GM10248 (cell line): Measurements from ENCODE around the gene ANKK1.

ENCODE experiments used
- CTCF ChIA-PET: fragments of 300-600 bp; sonication (Branson Sonifier 250); formaldehyde crosslinking; extraction: SDS; loops from one replicate; lab custom pipeline; 2021; ENCODE audit warnings: antibody characterized with exemption; lab: Yijun Ruan, JAX
- POLR2A ChIA-PET: fragments of 350-650 bp; sonication (Branson Sonifier 250); formaldehyde crosslinking; extraction: SDS; loops from one replicate; lab custom pipeline; 2020; ENCODE audit warnings: antibody characterized with exemption; lab: Yijun Ruan, JAX
- DNase-seq: peaks from one replicate; pipeline ENCODE4 v3.0.0; 2012; ENCODE audit errors: extremely low spot score
- TF ChIP-seq, protein P1 (sequence below): IDR thresholded peaks from 2 replicates; pipeline ENCODE4 v1.5.1; 2012; ENCODE audit warnings: mild to moderate bottlenecking, low read depth; ENCODE audit errors: extremely low read depth, missing control alignments, control extremely low read depth

Gene ANKK1

DNA sequence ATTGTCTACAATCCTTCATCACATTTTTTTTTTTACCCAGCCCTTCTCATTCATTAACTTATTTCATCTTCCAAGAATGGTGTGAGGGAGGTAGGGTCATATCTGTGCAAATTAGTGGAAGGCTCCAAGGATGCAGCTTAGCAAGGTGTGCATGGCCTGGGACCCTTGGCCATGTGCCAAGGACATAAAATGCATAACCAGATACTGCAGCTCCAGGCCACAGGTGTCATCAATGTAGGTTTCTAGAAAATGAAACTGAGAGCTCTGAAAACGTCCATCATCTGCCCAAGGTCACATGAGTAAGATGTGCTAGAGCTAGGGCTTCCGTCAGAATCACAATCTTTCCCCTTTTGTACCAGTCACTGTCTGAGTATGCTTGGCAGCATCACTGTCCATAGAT, 29.8 kb downstream of the ANKK1 start:
- POLR2A ChIA-PET: no interaction called here
- CTCF ChIA-PET: interaction anchor here (1.0 to 1.8 kb wide), 3 partner anchors 16 to 413 kb away, joined by 3 to 4 read pairs (median 3); no protein-coding TSS in a partner anchor
- TF ChIP-seq, protein P1, sequence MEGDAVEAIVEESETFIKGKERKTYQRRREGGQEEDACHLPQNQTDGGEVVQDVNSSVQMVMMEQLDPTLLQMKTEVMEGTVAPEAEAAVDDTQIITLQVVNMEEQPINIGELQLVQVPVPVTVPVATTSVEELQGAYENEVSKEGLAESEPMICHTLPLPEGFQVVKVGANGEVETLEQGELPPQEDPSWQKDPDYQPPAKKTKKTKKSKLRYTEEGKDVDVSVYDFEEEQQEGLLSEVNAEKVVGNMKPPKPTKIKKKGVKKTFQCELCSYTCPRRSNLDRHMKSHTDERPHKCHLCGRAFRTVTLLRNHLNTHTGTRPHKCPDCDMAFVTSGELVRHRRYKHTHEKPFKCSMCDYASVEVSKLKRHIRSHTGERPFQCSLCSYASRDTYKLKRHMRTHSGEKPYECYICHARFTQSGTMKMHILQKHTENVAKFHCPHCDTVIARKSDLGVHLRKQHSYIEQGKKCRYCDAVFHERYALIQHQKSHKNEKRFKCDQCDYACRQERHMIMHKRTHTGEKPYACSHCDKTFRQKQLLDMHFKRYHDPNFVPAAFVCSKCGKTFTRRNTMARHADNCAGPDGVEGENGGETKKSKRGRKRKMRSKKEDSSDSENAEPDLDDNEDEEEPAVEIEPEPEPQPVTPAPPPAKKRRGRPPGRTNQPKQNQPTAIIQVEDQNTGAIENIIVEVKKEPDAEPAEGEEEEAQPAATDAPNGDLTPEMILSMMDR: no peak
- DNase-seq: no peak

DNA sequence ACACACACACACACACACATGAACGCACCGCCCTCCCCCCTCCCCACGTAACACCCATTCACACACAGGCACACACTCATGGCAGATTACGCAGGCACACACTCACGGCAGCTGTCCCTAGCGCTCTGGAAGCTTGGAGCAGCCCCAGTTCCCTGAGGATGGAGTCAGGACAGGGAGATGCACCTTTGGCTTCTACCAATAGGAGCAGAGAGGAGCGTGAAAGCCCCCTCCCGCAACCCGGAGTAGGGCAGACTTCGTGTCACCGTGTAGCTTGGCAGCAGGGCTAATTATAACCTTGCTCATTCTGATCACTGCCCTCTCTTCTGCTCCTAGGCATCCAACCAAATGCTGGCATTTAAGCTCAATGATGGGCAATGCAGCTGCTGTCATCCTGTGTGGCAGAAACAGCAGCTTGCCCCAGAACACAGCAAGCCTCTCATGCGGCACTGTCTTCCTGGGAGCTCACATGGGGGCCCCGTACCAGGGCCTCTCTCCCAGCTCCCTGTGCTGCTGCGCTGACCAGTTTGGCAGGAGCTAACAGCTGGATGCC, 31.9 kb downstream of the ANKK1 start:
- no peak for DNase-seq
- TF ChIP-seq, protein P1: no peak
- CTCF ChIA-PET: no interaction called here
- POLR2A ChIA-PET: no interaction called here

DNA sequence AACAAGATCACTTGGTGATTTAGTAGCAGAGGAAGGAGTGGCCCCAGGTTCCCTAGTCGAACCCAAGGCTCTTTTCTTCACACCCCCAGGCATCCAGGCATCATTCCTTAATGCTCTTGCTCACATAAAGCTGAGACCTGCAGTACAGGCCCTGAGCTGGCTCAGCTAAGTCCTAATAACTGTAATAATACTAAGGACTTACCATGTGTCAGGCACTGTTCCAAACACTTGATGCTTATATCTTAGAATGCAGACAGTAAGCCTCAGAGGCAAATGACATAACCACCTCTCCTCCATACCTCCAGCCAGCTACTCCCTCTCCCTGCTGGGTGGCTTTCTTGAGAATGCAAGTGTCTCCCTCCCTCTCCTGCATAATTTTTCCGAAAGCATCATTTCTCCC, 33.2 kb downstream of the ANKK1 start:
- ChIA-PET CTCF (interaction anchor here (1.6 kb wide), 1 partner anchor 123 kb away, joined by 3 read pairs; no protein-coding TSS in a partner anchor), POLR2A (no interaction called here)
- TF ChIP-seq, protein P1: no peak
- DNase-seq: no peak

DNA sequence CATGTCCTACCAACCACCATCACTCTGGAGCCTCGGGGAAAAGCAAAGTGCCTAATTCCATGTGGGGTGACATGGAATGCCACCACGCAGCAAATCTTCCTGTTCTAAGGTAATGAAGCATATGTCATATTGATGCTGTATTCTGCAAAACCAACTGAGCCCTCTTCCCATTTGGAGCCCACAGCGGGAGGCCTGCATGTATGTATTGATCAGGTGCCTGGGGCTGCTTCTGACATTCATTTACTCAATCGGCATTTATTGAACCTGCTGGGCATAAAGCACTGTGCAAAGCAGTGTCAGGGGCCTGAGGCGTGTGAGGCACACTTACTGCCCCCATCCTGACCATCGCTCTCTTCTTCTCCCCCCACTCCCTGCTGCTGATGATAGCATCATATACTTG, 39.1 kb downstream of the ANKK1 start:
- TF ChIP-seq, protein P1: no peak
- ChIA-PET POLR2A (no interaction called here), CTCF (interaction anchor here (1.0 kb wide), 1 partner anchor 120 kb away, joined by 3 read pairs; no protein-coding TSS in a partner anchor)
- DNase-seq: no peak

DNA sequence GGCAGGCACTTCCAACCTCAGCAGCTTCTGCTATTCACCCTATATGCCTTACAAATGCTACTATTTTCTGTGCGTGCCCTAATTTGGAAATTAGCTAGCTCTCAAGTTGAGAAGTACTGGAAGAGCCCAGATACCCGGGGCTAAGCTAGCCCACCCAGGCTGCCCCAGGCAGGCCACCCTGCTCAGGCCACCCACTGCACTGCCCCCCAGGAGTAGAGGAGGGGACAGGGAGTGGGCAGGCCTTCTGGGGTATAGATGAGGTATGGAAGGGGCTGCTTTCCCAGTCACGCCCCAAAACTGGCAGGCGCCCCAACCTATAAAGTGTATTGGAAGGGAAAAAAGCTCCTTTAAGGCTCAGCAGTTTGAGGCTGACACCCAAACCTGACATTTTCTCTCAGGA, 44.2 kb downstream of the ANKK1 start:
- POLR2A ChIA-PET: no interaction called here
- CTCF ChIA-PET: interaction anchor here (0.8 to 1.3 kb wide), 3 partner anchors 10 to 142 kb away, joined by 3 read pairs; no protein-coding TSS in a partner anchor
- DNase-seq: no peak
- TF ChIP-seq, protein P1: no peak

DNA sequence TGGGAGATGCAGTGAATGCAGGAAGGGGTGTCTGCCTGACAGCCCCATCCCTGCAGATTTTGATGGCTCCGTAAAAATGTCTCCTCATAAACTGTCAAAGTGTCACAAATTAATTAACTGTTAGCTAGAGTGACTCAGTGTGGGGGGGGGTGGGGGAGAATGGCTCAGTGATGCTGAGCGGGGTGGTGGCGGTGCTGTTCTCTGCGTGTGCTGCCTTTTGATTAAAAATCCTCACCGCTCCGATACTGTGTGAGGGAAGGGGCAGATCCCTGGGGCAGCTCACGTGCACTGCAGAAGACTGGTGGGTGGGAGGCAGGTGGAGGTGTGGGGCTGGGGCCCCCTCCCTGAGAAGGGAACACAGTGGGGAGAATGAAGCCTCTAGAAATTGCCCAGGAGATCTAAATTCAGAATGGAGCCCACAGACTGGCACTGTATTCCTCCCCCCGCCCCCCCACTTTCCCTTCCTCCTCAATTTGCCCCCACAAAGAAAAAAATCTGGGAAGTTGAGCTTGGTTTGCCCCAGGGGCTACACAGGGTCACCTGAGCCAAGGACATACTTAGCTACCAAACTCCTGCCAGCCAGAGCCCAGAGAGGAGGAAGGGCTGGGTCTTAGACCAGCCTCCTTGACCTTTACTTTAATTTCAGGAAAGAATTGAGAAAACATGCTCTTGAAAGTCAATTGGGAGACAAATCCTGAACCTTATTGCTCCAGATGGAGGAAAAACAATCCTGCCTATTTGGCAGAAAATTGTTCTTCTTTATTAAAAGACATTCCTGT, 47.8 kb downstream of the ANKK1 start:
- TF ChIP-seq, protein P1: no peak
- CTCF ChIA-PET: no interaction called here
- DNase-seq: no peak
- POLR2A ChIA-PET: no interaction called here
